Measurements from ENCODE around the gene SDK1. TPM values are rescaled to one million over a fixed set of nuclear protein-coding genes. Genes with fewer than 3 reads are reported as not detected.

Gene SDK1
- total RNA-seq, 2 experiments from 2014 or later, result 0.19 to 0.36 TPM

- H3K79me2 ChIP-seq (ENCODE audit: insufficient read depth, low read depth, low read length), result no peaks in the 10 kb centered on the region
- TF ChIP-seq EZH2phosphoT487 (IDR thresholded peaks at IDR 0.05; ENCODE audit: borderline replicate concordance, low read depth, low read length) (no peak), CTCF (conservative IDR thresholded peaks at IDR 0.05; ENCODE audit: low read length) (no peak)
Observed at GRCh38 chr7:3964980-3965606, 664.0 kb downstream of the SDK1 start.

GRCh38 chr7:3965794-3966395, 664.8 kb downstream of the SDK1 start:
- Histone ChIP-seq H3K79me2 (ENCODE audit: insufficient read depth, low read depth, low read length) (no peaks in the 10 kb centered on the region), H3K36me3 (ENCODE audit: insufficient read depth, low read length) (no peaks in the 10 kb centered on the region), H4K20me1 (ENCODE audit: insufficient read depth, low read length) (no peaks in the 10 kb centered on the region), H3K27ac (ENCODE audit: low read depth, low read length, poor library complexity, severe bottlenecking) (no peak overlapping the region), H2AFZ (ENCODE audit: low read length) (no peak overlapping the region), H3K4me1 (ENCODE audit: insufficient read depth, low read length, poor library complexity, severe bottlenecking) (no peaks in the 10 kb centered on the region), H3K4me2 (ENCODE audit: low read length) (no peak overlapping the region), H3K9me3 (ENCODE audit: low read length) (no peaks in the 10 kb centered on the region), H3K9me2 (ENCODE audit: insufficient read depth, low read length) (no peaks in the 10 kb centered on the region), H3K4me3 (ENCODE audit: low read depth, low read length, poor library complexity, severe bottlenecking) (no peak overlapping the region)
- BruUV-seq (replicated peaks), result no TSS peak
- POLR2A ChIA-PET, result no interaction called here
- CTCF ChIA-PET (ENCODE audit: unreplicated experiment), result no interaction called here
- no peak for DNase-seq (ENCODE audit: low spot score)
- TF ChIP-seq EZH2phosphoT487 (IDR thresholded peaks at IDR 0.05; ENCODE audit: borderline replicate concordance, low read depth, low read length), result no peak
- TF ChIP-seq CTCF (conservative IDR thresholded peaks at IDR 0.05; ENCODE audit: low read length), result no peak
- intact Hi-C loops (cut with micrococcal nuclease; ENCODE audit: unreplicated experiment), result no loop called here

More at GRCh38 chr7:3964980-3965606, 664.0 kb downstream of the SDK1 start:
- ChIA-PET POLR2A (interaction anchor here (0.7 kb wide), 1 partner anchor 454 kb away, joined by 3 read pairs; no protein-coding TSS in a partner anchor), CTCF (ENCODE audit: unreplicated experiment) (no interaction called here)
- no peak overlapping the region for H3K27ac ChIP-seq (ENCODE audit: low read depth, low read length, poor library complexity, severe bottlenecking)
- no peak overlapping the region for H3K4me2 ChIP-seq (ENCODE audit: low read length)
- H2AFZ ChIP-seq (ENCODE audit: low read length), result no peak overlapping the region
- BruUV-seq (replicated peaks), result no TSS peak
- no peaks in the 10 kb centered on the region for H4K20me1 ChIP-seq (ENCODE audit: insufficient read depth, low read length)
- DNase-seq (ENCODE audit: low spot score), result no peak
- no peaks in the 10 kb centered on the region for H3K36me3 ChIP-seq (ENCODE audit: insufficient read depth, low read length)
- no peaks in the 10 kb centered on the region for H3K9me2 ChIP-seq (ENCODE audit: insufficient read depth, low read length)
- H3K9me3 ChIP-seq (ENCODE audit: low read length), result no peaks in the 10 kb centered on the region
- intact Hi-C loops (cut with micrococcal nuclease; ENCODE audit: unreplicated experiment), result no loop called here
- H3K4me1 ChIP-seq (ENCODE audit: insufficient read depth, low read length, poor library complexity, severe bottlenecking), result no peaks in the 10 kb centered on the region
- no peak overlapping the region for H3K4me3 ChIP-seq (ENCODE audit: low read depth, low read length, poor library complexity, severe bottlenecking)

- no peak overlapping the region for H3K27ac ChIP-seq (ENCODE audit: low read depth, low read length, poor library complexity, severe bottlenecking)
- no peak overlapping the region for H2AFZ ChIP-seq (ENCODE audit: low read length)
- CTCF ChIA-PET (ENCODE audit: unreplicated experiment), result no interaction called here
- no TSS peak for BruUV-seq (replicated peaks)
- intact Hi-C loops (cut with micrococcal nuclease; ENCODE audit: unreplicated experiment), result no loop called here
- H3K79me2 ChIP-seq (ENCODE audit: insufficient read depth, low read depth, low read length), result no peaks in the 10 kb centered on the region
- no peak for DNase-seq (ENCODE audit: low spot score)
- no peaks in the 10 kb centered on the region for H3K9me2 ChIP-seq (ENCODE audit: insufficient read depth, low read length)
- H3K9me3 ChIP-seq (ENCODE audit: low read length), result no peaks in the 10 kb centered on the region
- POLR2A ChIA-PET, result interaction anchor here (0.6 kb wide), 1 partner anchor 600 kb away, joined by 3 read pairs; no protein-coding TSS in a partner anchor
- H3K4me3 ChIP-seq (ENCODE audit: low read depth, low read length, poor library complexity, severe bottlenecking), result no peak overlapping the region
- H3K4me1 ChIP-seq (ENCODE audit: insufficient read depth, low read length, poor library complexity, severe bottlenecking), result no peaks in the 10 kb centered on the region
- no peaks in the 10 kb centered on the region for H3K36me3 ChIP-seq (ENCODE audit: insufficient read depth, low read length)
- no peaks in the 10 kb centered on the region for H4K20me1 ChIP-seq (ENCODE audit: insufficient read depth, low read length)
- no peak overlapping the region for H3K4me2 ChIP-seq (ENCODE audit: low read length)
- TF ChIP-seq EZH2phosphoT487 (IDR thresholded peaks at IDR 0.05; ENCODE audit: borderline replicate concordance, low read depth, low read length) (no peak), CTCF (conservative IDR thresholded peaks at IDR 0.05; ENCODE audit: low read length) (no peak)
Observed at GRCh38 chr7:3968234-3968633, 667.2 kb downstream of the SDK1 start.

Data from OCI-LY7 (cell line).